Kidney (tissue), 14 donors: Measurements from ENCODE around the gene KIRREL3. TPM values are rescaled to one million over a fixed set of nuclear protein-coding genes. Genes with fewer than 3 reads are reported as not detected.

Source experiments
- DNase-seq, 5 donors: peaks; one replicate each; pipeline ENCODE4 v3.0.0-alpha.2; 2013 to 2020
- FAIRE-seq: peaks from 2 replicates; lab custom pipeline; 2012; peaks lifted over from hg19 to GRCh38; lab: Jason Lieb, UNC
- H3K27ac ChIP-seq, 2 donors: one replicate each; pipeline ENCODE4 v1.7.0; 2013; ENCODE audit warnings: low read depth in 2 of 2, low read length in 2 of 2, inconsistent platforms in 1 of 2
- H3K27me3 ChIP-seq: one replicate; pipeline ENCODE4 v1.7.1; 2013; ENCODE audit warnings: low read length, inconsistent platforms; ENCODE audit not compliant: control insufficient read depth, insufficient read depth
- H3K36me3 ChIP-seq, 3 donors: one replicate each; pipeline versions ENCODE4 v1.7.0 to v1.7.1; 2013; ENCODE audit warnings: low read length in 3 of 3, control low read depth in 1 of 3, inconsistent platforms in 1 of 3; ENCODE audit not compliant: insufficient read depth in 3 of 3, control insufficient read depth in 2 of 3
- H3K4me1 ChIP-seq, 3 donors: one replicate each; pipeline versions ENCODE4 v1.7.0 to v1.7.1; 2013; ENCODE audit warnings: low read length in 3 of 3, inconsistent platforms in 1 of 3, low read depth in 1 of 3; ENCODE audit not compliant: control insufficient read depth in 2 of 3, insufficient read depth in 2 of 3
- H3K4me3 ChIP-seq, 3 donors: one replicate each; pipeline versions ENCODE4 v1.7.0 to v1.8.1; 2013; ENCODE audit warnings: low read length in 3 of 3, control low read depth in 1 of 3, inconsistent platforms in 1 of 3
- H3K9ac ChIP-seq, 3 donors: one replicate each; pipeline versions ENCODE4 v1.7.0 to v1.7.1; 2013; ENCODE audit warnings: low read length in 3 of 3, control low read depth in 1 of 3, inconsistent platforms in 1 of 3
- H3K9me3 ChIP-seq, 3 donors: one replicate each; pipeline versions ENCODE4 v1.7.0 to v1.7.1; 2013; ENCODE audit warnings: low read length in 3 of 3, control low read depth in 1 of 3, inconsistent platforms in 1 of 3; ENCODE audit not compliant: control insufficient read depth in 2 of 3, insufficient read depth in 1 of 3
- CTCF ChIP-seq: IDR thresholded peaks from 3 replicates; pipeline ENCODE4 v1.5.1; 2012; ENCODE audit warnings: mild to moderate bottlenecking, moderate library complexity, borderline replicate concordance; ENCODE audit not compliant: insufficient read depth; ENCODE audit errors: extremely low read depth
- intact Hi-C: fragments of 100-400 bp; cut with DNase I; formaldehyde crosslinking; loops from one replicate; pipeline ENCODE4 v1.11.1; 2022
- polyA plus RNA-seq: library from polyadenylated mRNA; stranded (reverse); fragments of 350-450 nt; fragmentation: Illumina TruSeq; extraction: RNeasy Lipid Tissue Mini Kit (QIAGEN cat#74804); gene quantifications from one replicate; pipeline ENCODE4 v1.2.3, GENCODE V29; 2014; ENCODE audit warnings: low read depth, low replicate concordance; ENCODE audit not compliant: insufficient read depth
- total RNA-seq: library from RNA; stranded (reverse); fragmentation: NEBNext Ultra II Directional; extraction: Animal tissue kit (Norgen Biotek cat#: 25700); gene quantifications from one replicate; pipeline ENCODE4 v1.2.1, GENCODE V29; 2021
- donor health status: control.
- donor health status: control.
- donor health status: control.
- donor health status: control.
- donor health status: control.
- donor health status: DM: yes; HTN: yes; CAD: no.
- donor health status: Normal renal cell carcinoma (clear cell type).

The KIRREL3 gene
- total and polyA plus RNA-seq, 2 donors from 2014 or later, result 0.19 to 0.22 TPM

- peak in 1 of 5 donors; percentile 18 for DNase-seq
- Histone ChIP-seq H3K9ac (no peak overlapping the region), H3K4me1 (no peaks in the 10 kb centered on the region), H3K27me3 (no peaks in the 10 kb centered on the region), H3K36me3 (no peaks in the 10 kb centered on the region), H3K4me3 (no peak overlapping the region), H3K27ac (no peak overlapping the region), H3K9me3 (no peaks in the 10 kb centered on the region)
- TF ChIP-seq CTCF, result peak; percentile 37
- intact Hi-C loops, result no loop called here
- FAIRE-seq, result no peak
Measured at GRCh38 chr11:126969865-126970479, 30.6 kb downstream of the KIRREL3 start.

- Histone ChIP-seq H3K36me3 (no peaks in the 10 kb centered on the region), H3K9ac (no peak overlapping the region), H3K27me3 (no peaks in the 10 kb centered on the region), H3K9me3 (no peaks in the 10 kb centered on the region), H3K4me3 (no peak overlapping the region), H3K27ac (no peak overlapping the region), H3K4me1 (no peaks in the 10 kb centered on the region)
- no peak for TF ChIP-seq CTCF
- no peak for FAIRE-seq
- DNase-seq, result peak in 1 of 5 donors; percentile 7
- intact Hi-C loops, result no loop called here
Measured at GRCh38 chr11:126968915-126969314, 31.7 kb downstream of the KIRREL3 start.

- no peak overlapping the region for H3K9ac ChIP-seq
- no peak for TF ChIP-seq CTCF
Measured at GRCh38 chr11:126965331-126965730, 35.2 kb downstream of the KIRREL3 start.

More at GRCh38 chr11:126965331-126965730, 35.2 kb downstream of the KIRREL3 start:
- Histone ChIP-seq H3K9me3 (no peaks in the 10 kb centered on the region), H3K4me1 (no peaks in the 10 kb centered on the region), H3K36me3 (no peaks in the 10 kb centered on the region), H3K4me3 (no peak overlapping the region), H3K27ac (no peak overlapping the region), H3K27me3 (no peaks in the 10 kb centered on the region)
- DNase-seq (no peak), FAIRE-seq (no peak)
- intact Hi-C loops, result no loop called here
